ENCODE results near the gene PTPN2.
A peak's percentile ranks its signal among the peaks of the same experiment; 100 is the strongest.
"Not testable (repeated sequence)": the region's sequence is repeated elsewhere in the genome, so short reads cannot be mapped to it uniquely, and the experiment has no call there.

PTPN2 gene

GRCh38 chr18:12883684-12884405 lies at the start of gene PTPN2:
Gene PTPN2, minus strand, starts transcription at chr18:12884237. Its CDS starts 96 bp downstream, at chr18:12884141.
- DNase-seq (ENCODE audit: low spot score), result peak; percentile 93

- peak; percentile 11 for DNase-seq (ENCODE audit: low spot score)
Measured at GRCh38 chr18:12933327-12933726, 49.3 kb upstream of the PTPN2 start.

GRCh38 chr18:12930908-12931307 lies 46.9 kb upstream of the PTPN2 start:
- no peak for DNase-seq (ENCODE audit: low spot score)

GRCh38 chr18:12930376-12930775 lies 46.3 kb upstream of the PTPN2 start:
- no peak for DNase-seq (ENCODE audit: low spot score)

GRCh38 chr18:12929477-12930083 lies 45.5 kb upstream of the PTPN2 start:
- DNase-seq (ENCODE audit: low spot score), result no peak

- no peak for DNase-seq (ENCODE audit: low spot score)
Measured at GRCh38 chr18:12928641-12929040, 44.6 kb upstream of the PTPN2 start.

- no peak for DNase-seq (ENCODE audit: low spot score)
Measured at GRCh38 chr18:12928206-12928605, 44.2 kb upstream of the PTPN2 start.

GRCh38 chr18:12924616-12925015 lies 40.6 kb upstream of the PTPN2 start:
- no peak for DNase-seq (ENCODE audit: low spot score)

- DNase-seq (ENCODE audit: low spot score), result no peak
Measured at GRCh38 chr18:12922266-12922665, 38.2 kb upstream of the PTPN2 start.

- no peak for DNase-seq (ENCODE audit: low spot score)
Measured at GRCh38 chr18:12921178-12921577, 37.1 kb upstream of the PTPN2 start.

GRCh38 chr18:12911929-12912703 lies 28.1 kb upstream of the PTPN2 start:
- no peak for DNase-seq (ENCODE audit: low spot score)

GRCh38 chr18:12911025-12911928 lies 27.2 kb upstream of the PTPN2 start:
- DNase-seq (ENCODE audit: low spot score), result no peak

- no peak for DNase-seq (ENCODE audit: low spot score)
Measured at GRCh38 chr18:12908706-12909105, 24.7 kb upstream of the PTPN2 start.

GRCh38 chr18:12907258-12907925 lies 23.4 kb upstream of the PTPN2 start:
- no peak for DNase-seq (ENCODE audit: low spot score)

GRCh38 chr18:12906773-12907172 lies 22.7 kb upstream of the PTPN2 start:
- DNase-seq (ENCODE audit: low spot score), result no peak

GRCh38 chr18:12906119-12906518 lies 22.1 kb upstream of the PTPN2 start:
- no peak for DNase-seq (ENCODE audit: low spot score)

- DNase-seq (ENCODE audit: low spot score), result no peak
Measured at GRCh38 chr18:12904012-12904516, 20.0 kb upstream of the PTPN2 start.

GRCh38 chr18:12901208-12901607 lies 17.2 kb upstream of the PTPN2 start:
- DNase-seq (ENCODE audit: low spot score), result not testable (repeated sequence)

- DNase-seq (ENCODE audit: low spot score), result not testable (repeated sequence)
Measured at GRCh38 chr18:12896784-12897333, 12.8 kb upstream of the PTPN2 start.

- DNase-seq (ENCODE audit: low spot score), result no peak
Measured at GRCh38 chr18:12895626-12896025, 11.6 kb upstream of the PTPN2 start.

GRCh38 chr18:12895014-12895413 lies 11.0 kb upstream of the PTPN2 start:
- no peak for DNase-seq (ENCODE audit: low spot score)
